ENCODE measurements around the gene PPP1R10.

Gene PPP1R10

DNA sequence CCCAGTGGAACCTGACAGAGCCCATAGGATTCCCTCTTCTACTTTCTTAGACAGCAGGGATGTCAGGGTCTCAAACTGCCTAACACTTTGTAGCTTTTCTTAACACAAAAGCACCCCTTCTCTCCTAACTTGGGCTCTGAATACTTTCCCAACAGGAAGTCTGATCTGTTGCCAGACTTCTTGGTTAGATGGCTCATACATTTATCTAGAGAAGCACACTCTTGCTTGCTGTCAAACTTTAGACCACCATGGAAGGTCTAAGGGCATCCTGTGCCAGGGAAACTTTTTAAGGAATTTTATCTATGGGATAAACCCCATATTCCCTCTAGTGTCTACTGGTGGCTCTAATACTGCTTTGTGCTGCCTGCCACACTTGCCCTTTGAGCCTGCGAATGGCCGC, 26.6 kb upstream of the PPP1R10 start:
- no peak overlapping the region for H3K9ac ChIP-seq (ENCODE audit: insufficient read length, low read depth)

DNA sequence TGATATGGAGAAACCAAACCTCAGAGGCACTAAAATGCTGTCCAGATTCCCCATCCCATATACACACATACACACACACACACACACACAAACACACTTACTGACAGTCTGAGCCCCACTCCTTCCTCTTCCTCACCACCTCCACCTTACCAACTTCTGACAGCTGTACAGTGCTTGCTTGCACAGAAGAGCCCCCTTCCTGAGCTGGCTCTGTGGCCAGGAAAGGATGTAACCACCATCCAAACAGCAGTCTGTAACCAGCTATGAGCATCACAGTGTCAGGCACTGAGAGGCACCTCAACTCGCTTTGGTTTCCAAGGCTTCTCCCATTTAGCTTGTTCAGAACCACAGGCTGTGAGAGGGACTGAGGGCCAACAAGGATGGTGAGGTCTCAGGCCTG, 24.0 kb upstream of the PPP1R10 start:
- Histone ChIP-seq H3K36me3 (ENCODE audit: insufficient read depth, insufficient read length, low read length) (peaks cover 62% of the 10 kb centered on the region), H3K9ac (ENCODE audit: insufficient read length, low read depth) (no peak overlapping the region)

More for the DNA sequence above, 26.6 kb upstream of the PPP1R10 start:
- Histone ChIP-seq H3K36me3 (ENCODE audit: insufficient read depth, insufficient read length, low read length) (peaks cover 55% of the 10 kb centered on the region), H3K4me3 (ENCODE audit: insufficient read length, low read depth) (no peak overlapping the region), H3K4me1 (ENCODE audit: insufficient read depth, insufficient read length) (no peaks in the 10 kb centered on the region), H3K27me3 (ENCODE audit: insufficient read depth, insufficient read length) (no peaks in the 10 kb centered on the region), H3K9me3 (ENCODE audit: insufficient read depth, low read length) (no peaks in the 10 kb centered on the region)
- DNase-seq (ENCODE audit: low read depth, low spot score): no peak
- TF ChIP-seq SUZ12 (IDR thresholded peaks at IDR 0.05; ENCODE audit: extremely low read depth, insufficient read depth, insufficient read length) (no peak), YY1 (IDR thresholded peaks at IDR 0.05; ENCODE audit: insufficient read depth, insufficient read length) (no peak), ZNF274 (IDR thresholded peaks at IDR 0.05; ENCODE audit: low read depth, low read length) (no peak)

DNA sequence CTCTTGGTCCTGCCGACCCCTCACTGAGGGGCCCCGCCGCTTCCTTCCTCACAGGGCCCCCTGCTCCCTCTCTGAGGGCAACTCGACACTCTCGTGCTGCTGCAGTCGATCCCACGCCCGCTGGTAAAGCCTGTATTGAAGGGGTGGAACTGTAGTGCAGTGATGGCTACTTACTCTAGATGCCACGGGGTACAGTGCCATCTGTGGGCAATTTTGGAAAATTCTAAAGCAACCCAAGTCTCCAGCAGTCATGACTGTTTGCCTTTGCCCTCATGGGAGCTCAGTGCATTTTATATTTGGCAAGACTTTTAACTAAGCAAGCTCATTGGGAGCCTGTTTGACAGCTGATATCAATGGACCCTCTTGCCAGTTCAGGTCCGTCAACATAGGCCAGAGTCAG, 23.4 kb upstream of the PPP1R10 start:
- no peak overlapping the region for H3K4me3 ChIP-seq (ENCODE audit: insufficient read length, low read depth)
- H3K4me1 ChIP-seq (ENCODE audit: insufficient read depth, insufficient read length): no peaks in the 10 kb centered on the region
- TF ChIP-seq ZNF274 (IDR thresholded peaks at IDR 0.05; ENCODE audit: low read depth, low read length) (no peak), SUZ12 (IDR thresholded peaks at IDR 0.05; ENCODE audit: extremely low read depth, insufficient read depth, insufficient read length) (no peak), YY1 (IDR thresholded peaks at IDR 0.05; ENCODE audit: insufficient read depth, insufficient read length) (no peak)
- H3K27me3 ChIP-seq (ENCODE audit: insufficient read depth, insufficient read length): no peaks in the 10 kb centered on the region
- H3K9me3 ChIP-seq (ENCODE audit: insufficient read depth, low read length): no peaks in the 10 kb centered on the region
- no peak overlapping the region for H3K9ac ChIP-seq (ENCODE audit: insufficient read length, low read depth)
- peaks cover 56% of the 10 kb centered on the region for H3K36me3 ChIP-seq (ENCODE audit: insufficient read depth, insufficient read length, low read length)
- DNase-seq (ENCODE audit: low read depth, low spot score): no peak

More for the DNA sequence above, 24.0 kb upstream of the PPP1R10 start:
- DNase-seq (ENCODE audit: low read depth, low spot score): no peak
- Histone ChIP-seq H3K27me3 (ENCODE audit: insufficient read depth, insufficient read length) (no peaks in the 10 kb centered on the region), H3K4me1 (ENCODE audit: insufficient read depth, insufficient read length) (no peaks in the 10 kb centered on the region), H3K9me3 (ENCODE audit: insufficient read depth, low read length) (no peaks in the 10 kb centered on the region), H3K4me3 (ENCODE audit: insufficient read length, low read depth) (no peak overlapping the region)
- TF ChIP-seq SUZ12 (IDR thresholded peaks at IDR 0.05; ENCODE audit: extremely low read depth, insufficient read depth, insufficient read length) (no peak), YY1 (IDR thresholded peaks at IDR 0.05; ENCODE audit: insufficient read depth, insufficient read length) (no peak), ZNF274 (IDR thresholded peaks at IDR 0.05; ENCODE audit: low read depth, low read length) (no peak)

DNA sequence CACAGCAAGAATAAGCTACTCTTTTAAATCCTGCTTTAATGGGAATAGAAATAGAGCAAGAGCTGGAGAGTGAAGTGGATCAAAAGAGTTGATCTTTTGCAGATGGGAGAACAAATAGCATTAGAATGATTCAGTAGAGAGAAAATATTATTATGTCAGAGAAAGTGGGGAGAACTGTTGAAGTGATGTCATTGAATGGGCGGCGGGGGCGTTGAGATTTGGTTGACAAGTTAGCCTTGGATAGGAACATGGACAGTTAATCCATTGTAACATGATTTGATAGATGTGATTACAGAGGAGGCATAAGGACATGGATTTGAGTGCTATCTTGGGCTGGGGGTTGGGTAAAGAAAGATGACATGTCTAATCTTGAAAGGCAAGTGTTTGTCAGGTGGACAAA, 18.8 kb upstream of the PPP1R10 start:
- no peak for TF ChIP-seq SUZ12 (IDR thresholded peaks at IDR 0.05; ENCODE audit: extremely low read depth, insufficient read depth, insufficient read length)
- TF ChIP-seq ZNF274 (IDR thresholded peaks at IDR 0.05; ENCODE audit: low read depth, low read length): no peak
- TF ChIP-seq YY1 (IDR thresholded peaks at IDR 0.05; ENCODE audit: insufficient read depth, insufficient read length): no peak
- no peak for DNase-seq (ENCODE audit: low read depth, low spot score)
- H3K36me3 ChIP-seq (ENCODE audit: insufficient read depth, insufficient read length, low read length): peaks cover 33% of the 10 kb centered on the region
- no peak overlapping the region for H3K4me3 ChIP-seq (ENCODE audit: insufficient read length, low read depth)
- no peak overlapping the region for H3K9ac ChIP-seq (ENCODE audit: insufficient read length, low read depth)
- no peaks in the 10 kb centered on the region for H3K4me1 ChIP-seq (ENCODE audit: insufficient read depth, insufficient read length)
- H3K27me3 ChIP-seq (ENCODE audit: insufficient read depth, insufficient read length): no peaks in the 10 kb centered on the region
- no peaks in the 10 kb centered on the region for H3K9me3 ChIP-seq (ENCODE audit: insufficient read depth, low read length)

DNA sequence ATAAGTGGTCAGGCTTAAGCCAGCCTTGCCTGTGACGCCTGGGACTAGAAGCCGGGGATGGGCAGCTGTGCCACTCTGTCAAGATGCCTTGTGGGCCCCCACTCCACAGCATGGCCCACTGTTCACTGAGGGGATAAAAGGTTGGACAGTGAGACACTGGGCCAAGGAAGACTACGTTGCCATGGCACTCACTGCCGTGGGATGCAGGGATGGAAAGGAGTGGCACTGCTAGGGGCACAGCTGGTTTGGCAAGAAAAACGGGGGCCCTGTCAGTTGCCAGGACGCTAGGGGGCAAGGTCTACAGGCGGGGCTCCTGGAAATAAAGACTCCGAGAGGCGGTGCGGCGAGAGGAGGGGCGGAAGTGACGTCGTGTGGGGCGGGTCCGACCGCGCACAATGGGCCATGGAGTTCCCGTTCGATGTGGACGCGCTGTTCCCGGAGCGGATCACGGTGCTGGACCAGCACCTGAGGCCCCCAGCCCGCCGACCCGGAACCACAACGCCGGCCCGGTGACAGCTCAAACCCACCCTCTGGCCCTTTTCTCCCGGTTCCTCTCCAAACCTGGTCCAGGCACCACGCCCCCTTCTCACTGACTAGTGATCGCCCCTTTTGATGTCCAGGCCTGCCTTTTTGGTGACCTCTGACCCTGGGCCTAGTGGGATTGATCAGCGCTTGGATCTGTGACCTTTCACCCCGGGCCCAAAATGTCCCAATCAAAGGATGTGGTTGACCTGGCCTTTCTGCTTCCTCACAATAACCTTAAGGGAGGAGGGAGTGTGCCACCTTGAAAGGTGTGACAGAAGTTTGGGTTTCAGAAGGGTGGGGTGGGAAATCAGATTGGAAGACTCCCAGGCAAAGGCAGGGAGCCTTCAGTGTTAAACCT, 9.7 kb upstream of the PPP1R10 start, which contains the start of gene ATAT1:
ATAT1 (plus strand) TSS at position 391 of the 883 bp plus-strand sequence.
- H3K36me3 ChIP-seq (ENCODE audit: insufficient read depth, insufficient read length, low read length): peaks cover 76% of the 10 kb centered on the region
- peak within 1 kb of the TSS; percentile 78 for H3K4me3 ChIP-seq (ENCODE audit: insufficient read length, low read depth)
- H3K4me1 ChIP-seq (ENCODE audit: insufficient read depth, insufficient read length): peaks cover 3% of the 10 kb centered on the region
- no peaks in the 10 kb centered on the region for H3K9me3 ChIP-seq (ENCODE audit: insufficient read depth, low read length)
- TF ChIP-seq YY1 (IDR thresholded peaks at IDR 0.05; ENCODE audit: insufficient read depth, insufficient read length) (no peak), SUZ12 (IDR thresholded peaks at IDR 0.05; ENCODE audit: extremely low read depth, insufficient read depth, insufficient read length) (no peak), ZNF274 (IDR thresholded peaks at IDR 0.05; ENCODE audit: low read depth, low read length) (no peak)
- H3K27me3 ChIP-seq (ENCODE audit: insufficient read depth, insufficient read length): no peaks in the 10 kb centered on the region
- peak; percentile 32 for DNase-seq (ENCODE audit: low read depth, low spot score)
- peak within 1 kb of the TSS; percentile 86 for H3K9ac ChIP-seq (ENCODE audit: insufficient read length, low read depth)

DNA sequence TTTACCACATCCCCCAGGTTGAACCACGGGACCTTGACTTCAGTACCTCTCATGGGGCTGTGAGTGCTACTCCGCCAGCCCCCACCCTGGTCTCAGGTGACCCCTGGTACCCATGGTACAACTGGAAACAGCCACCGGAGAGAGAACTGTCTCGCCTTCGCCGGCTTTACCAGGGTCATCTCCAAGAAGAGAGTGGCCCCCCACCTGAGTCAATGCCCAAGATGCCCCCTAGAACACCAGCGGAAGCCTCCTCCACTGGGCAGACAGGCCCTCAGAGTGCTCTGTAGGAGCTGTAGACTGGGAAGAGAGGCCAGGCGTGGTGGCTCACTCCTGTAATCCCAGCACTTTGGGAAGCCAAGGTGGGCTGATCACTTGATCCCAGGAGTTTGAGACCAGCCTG, 8.5 kb upstream of the PPP1R10 start:
- H3K4me1 ChIP-seq (ENCODE audit: insufficient read depth, insufficient read length): peaks cover 3% of the 10 kb centered on the region
- H3K4me3 ChIP-seq (ENCODE audit: insufficient read length, low read depth): no peak overlapping the region
- no peak for DNase-seq (ENCODE audit: low read depth, low spot score)
- no peaks in the 10 kb centered on the region for H3K9me3 ChIP-seq (ENCODE audit: insufficient read depth, low read length)
- H3K27me3 ChIP-seq (ENCODE audit: insufficient read depth, insufficient read length): no peaks in the 10 kb centered on the region
- H3K36me3 ChIP-seq (ENCODE audit: insufficient read depth, insufficient read length, low read length): peaks cover 83% of the 10 kb centered on the region
- TF ChIP-seq ZNF274 (IDR thresholded peaks at IDR 0.05; ENCODE audit: low read depth, low read length): no peak
- TF ChIP-seq SUZ12 (IDR thresholded peaks at IDR 0.05; ENCODE audit: extremely low read depth, insufficient read depth, insufficient read length): no peak
- no peak for TF ChIP-seq YY1 (IDR thresholded peaks at IDR 0.05; ENCODE audit: insufficient read depth, insufficient read length)
- H3K9ac ChIP-seq (ENCODE audit: insufficient read length, low read depth): no peak overlapping the region

DNA sequence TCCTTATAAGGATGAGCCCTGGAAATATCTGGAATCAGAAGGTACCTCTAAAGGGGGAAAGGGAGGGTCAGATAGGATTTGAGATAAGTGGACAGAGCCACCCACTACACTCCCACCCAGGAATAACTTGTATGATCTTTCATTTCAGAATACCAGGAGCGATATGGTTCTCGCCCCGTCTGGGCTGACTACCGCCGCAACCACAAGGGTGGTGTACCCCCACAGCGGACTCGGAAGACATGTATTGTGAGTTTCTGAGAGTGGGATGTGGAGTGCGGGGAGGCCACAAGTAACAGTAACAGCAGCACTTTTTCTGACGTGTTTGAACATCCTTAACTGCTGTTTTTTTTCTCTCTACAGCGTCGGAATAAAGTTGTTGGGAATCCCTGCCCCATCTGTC, 2.5 kb upstream of the PPP1R10 start:
- TF ChIP-seq ZNF274 (IDR thresholded peaks at IDR 0.05; ENCODE audit: low read depth, low read length): no peak
- no peak for TF ChIP-seq YY1 (IDR thresholded peaks at IDR 0.05; ENCODE audit: insufficient read depth, insufficient read length)
- TF ChIP-seq SUZ12 (IDR thresholded peaks at IDR 0.05; ENCODE audit: extremely low read depth, insufficient read depth, insufficient read length): no peak

More for the DNA sequence above, 2.5 kb upstream of the PPP1R10 start:
- H3K4me1 ChIP-seq (ENCODE audit: insufficient read depth, insufficient read length): no peaks in the 10 kb centered on the region
- peaks cover 66% of the 10 kb centered on the region for H3K36me3 ChIP-seq (ENCODE audit: insufficient read depth, insufficient read length, low read length)
- no peaks in the 10 kb centered on the region for H3K9me3 ChIP-seq (ENCODE audit: insufficient read depth, low read length)
- no peak overlapping the region for H3K9ac ChIP-seq (ENCODE audit: insufficient read length, low read depth)
- H3K4me3 ChIP-seq (ENCODE audit: insufficient read length, low read depth): no peak overlapping the region
- no peak for DNase-seq (ENCODE audit: low read depth, low spot score)
- no peaks in the 10 kb centered on the region for H3K27me3 ChIP-seq (ENCODE audit: insufficient read depth, insufficient read length)

Measured in NT2/D1 (cell line).